IMR-90 (cell line): ENCODE results near the gene EIF1.

Source experiments
- BHLHE40 ChIP-seq: fragments of 150-350 bp; IDR thresholded peaks from 2 replicates; pipeline ENCODE4 v1.6.1; 2016; ENCODE audit warnings: mild to moderate bottlenecking, low read depth, low read length
- CEBPB ChIP-seq: IDR thresholded peaks from 2 replicates; pipeline ENCODE4 v1.6.1; 2012; ENCODE audit warnings: low read depth, low read length, improper control_type of control experiment
- CTCF ChIP-seq: conservative IDR thresholded peaks from 2 replicates; pipeline ENCODE4 v1.5.1; 2012; ENCODE audit warnings: mild to moderate bottlenecking, low read depth, low read length, improper control_type of control experiment
- MAZ ChIP-seq: IDR thresholded peaks from 2 replicates; pipeline ENCODE4 v1.6.1; 2012; ENCODE audit warnings: low read depth, mild to moderate bottlenecking, low read length, improper control_type of control experiment, moderate library complexity, borderline replicate concordance
- MXI1 ChIP-seq: IDR thresholded peaks from 2 replicates; pipeline ENCODE4 v1.6.1; 2012; ENCODE audit warnings: low read depth, mild to moderate bottlenecking, low read length, moderate library complexity, borderline replicate concordance
- POLR2A ChIP-seq: IDR thresholded peaks from 2 replicates; pipeline ENCODE4 v1.6.1; 2012; ENCODE audit warnings: mild to moderate bottlenecking, low read depth, low read length
- RAD21 ChIP-seq: IDR thresholded peaks from 2 replicates; pipeline ENCODE4 v1.6.1; 2012; ENCODE audit warnings: low read length, improper control_type of control experiment

- no peak for TF ChIP-seq MAZ
- TF ChIP-seq CTCF: no peak
- no peak for TF ChIP-seq POLR2A
- no peak for TF ChIP-seq BHLHE40
- no peak for TF ChIP-seq RAD21
- no peak for TF ChIP-seq MXI1
- no peak for TF ChIP-seq CEBPB
These were observed 47.1 kb downstream of the EIF1 start for GRCh38 chr17:41735744-41736143.
